ENCODE measurements around the gene RHOH.
"Not testable (repeated sequence)": the region's sequence is repeated elsewhere in the genome, so short reads cannot be mapped to it uniquely, and the experiment has no call there.

RHOH gene, protein sequence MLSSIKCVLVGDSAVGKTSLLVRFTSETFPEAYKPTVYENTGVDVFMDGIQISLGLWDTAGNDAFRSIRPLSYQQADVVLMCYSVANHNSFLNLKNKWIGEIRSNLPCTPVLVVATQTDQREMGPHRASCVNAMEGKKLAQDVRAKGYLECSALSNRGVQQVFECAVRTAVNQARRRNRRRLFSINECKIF

DNA sequence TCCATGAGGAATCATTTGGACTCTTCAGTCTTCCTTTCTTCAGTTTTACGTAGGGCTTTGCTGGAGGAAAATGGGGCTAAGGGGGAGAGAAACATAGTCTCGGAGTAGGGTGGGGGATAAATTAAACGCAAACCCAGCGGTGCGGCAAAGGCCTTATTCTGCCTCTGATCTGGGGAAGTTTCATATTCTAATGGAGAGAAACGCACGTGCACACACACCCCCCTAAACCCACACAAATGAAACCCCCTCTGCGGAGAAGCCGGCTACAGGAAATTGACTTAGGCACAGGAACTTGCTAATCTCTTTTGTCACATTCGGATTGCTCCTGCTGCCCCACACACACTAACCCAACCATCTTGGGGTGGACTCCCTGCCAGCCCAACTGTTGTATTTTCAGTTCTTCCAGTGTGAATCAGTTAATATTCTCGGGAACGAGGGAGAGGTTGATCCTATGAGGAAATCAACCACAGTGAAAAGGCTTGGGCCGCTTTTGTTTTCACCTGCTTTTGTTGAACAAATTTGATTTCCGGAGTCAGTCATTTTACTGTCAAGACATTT lies at the start of gene RHOH:
RHOH (plus strand) TSS at position 308 of the 558 bp plus-strand sequence. CDS start 46,356 bp downstream, outside the sequence.
- DNase-seq (ENCODE audit: low spot score), result no peak

DNA sequence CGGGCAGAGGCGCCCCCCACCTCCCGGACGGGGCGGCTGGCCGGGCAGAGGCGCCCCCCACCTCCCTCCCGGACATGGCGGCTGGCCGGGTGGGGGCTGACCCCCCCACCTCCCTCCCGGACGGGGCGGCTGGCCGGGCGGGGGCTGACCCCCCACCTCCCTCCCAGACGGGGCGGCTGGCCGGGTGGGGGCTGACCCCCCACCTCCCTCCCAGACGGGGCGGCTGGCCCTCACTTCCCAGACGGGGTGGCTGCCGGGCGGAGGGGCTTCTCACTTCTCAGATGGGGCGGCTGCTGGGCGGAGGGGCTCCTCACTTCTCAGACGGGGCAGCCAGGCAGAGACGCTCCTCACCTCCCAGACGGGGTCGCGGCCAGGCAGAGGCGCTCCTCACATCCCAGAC lies 49.3 kb upstream of the RHOH start:
- not testable (repeated sequence) for DNase-seq (ENCODE audit: low spot score)

DNA sequence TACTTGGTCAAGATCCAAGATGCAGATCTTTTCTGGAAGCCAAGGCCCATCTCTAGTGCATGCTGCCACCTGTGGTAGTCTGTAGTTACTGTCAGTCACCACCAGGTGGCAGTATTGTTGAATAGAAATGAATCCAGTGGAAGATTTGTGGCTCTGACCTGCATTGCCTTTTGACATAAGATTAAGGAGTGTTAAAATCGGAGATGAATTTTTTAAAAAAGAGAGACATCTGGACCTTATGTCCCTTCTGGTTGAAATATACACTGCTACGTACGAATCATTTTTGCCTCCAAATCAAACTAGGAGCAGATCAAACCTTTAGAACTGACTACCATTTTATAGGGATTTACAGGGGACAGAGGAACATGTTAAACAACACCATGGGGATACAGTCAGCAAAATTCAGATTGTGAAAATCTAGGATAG lies 46.9 kb upstream of the RHOH start:
- DNase-seq (ENCODE audit: low spot score), result peak; percentile 60

DNA sequence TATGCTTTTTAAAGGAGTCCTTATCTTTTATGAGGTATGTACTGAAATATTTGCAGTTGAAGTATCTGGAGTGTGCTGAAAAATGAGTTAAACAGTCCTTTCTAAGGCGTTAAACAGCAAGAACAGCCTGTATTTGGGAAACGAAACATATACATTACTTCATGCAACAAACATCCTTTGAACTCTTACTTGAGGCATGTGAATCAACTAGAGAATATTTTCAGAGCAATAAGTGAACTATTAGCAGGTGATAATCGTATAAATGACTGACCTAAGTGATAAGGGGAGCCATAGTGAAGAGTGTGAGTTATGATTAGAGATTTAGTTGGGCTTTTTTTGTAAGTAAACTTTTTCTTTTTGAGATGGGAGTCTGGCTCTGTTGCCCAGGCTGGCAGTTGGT lies 45.9 kb upstream of the RHOH start:
- DNase-seq (ENCODE audit: low spot score), result no peak

DNA sequence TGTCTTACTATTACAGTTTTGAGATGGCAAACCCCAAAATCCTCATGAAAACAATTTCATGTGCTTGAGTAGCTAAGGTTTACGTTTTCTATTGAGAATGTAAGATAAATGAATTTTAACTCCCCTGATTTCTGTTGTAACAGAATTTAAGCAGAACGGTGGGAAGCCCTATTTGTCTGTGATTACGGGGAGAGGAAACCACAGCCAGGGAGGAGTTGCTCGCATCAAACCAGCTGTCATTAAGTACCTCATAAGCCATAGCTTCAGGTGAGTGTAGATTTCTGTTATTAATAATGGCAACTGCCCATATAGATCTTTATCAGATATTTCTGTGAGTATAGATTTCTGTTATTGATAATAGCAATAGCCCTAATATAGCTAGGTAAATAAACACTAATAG lies 44.2 kb upstream of the RHOH start:
- DNase-seq (ENCODE audit: low spot score), result no peak

DNA sequence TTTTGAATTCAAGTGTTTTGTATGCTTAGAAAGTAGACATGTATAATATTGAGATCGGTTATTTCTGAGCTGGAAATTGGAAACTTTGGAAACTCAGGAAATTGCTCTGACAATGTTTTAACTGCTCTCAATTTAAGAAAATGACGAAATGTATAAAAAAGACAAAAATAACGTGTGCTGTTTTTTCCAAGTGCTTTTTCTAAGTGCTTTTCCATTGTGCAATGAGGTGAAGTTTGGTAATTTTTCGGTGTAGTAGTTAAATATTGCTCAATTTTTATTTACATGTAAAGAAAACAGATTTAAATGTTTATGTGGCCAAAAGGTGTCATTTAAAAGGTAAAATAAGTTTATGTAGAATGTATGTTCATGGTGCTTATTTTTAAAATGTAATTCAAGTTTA lies 39.4 kb upstream of the RHOH start:
- no peak for DNase-seq (ENCODE audit: low spot score)

DNA sequence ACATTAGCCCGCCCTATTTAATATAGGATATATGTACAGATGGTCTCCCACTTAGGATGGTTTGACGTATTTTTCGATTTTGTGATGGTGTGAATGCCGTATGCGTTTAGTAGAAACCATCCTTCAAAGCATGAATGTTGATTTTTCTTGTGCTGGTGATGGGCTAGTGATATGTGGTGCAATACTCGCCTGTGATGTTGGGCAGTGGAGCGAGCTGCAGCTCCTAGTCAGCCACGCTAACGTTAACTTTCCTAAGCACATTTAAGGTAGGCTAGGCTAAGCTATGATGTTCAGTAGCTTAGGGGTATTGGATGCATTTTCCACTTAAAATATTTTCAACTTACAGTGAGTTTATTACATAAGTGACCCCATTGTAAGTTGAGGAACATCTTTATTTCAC lies 36.6 kb upstream of the RHOH start:
- DNase-seq (ENCODE audit: low spot score), result no peak

DNA sequence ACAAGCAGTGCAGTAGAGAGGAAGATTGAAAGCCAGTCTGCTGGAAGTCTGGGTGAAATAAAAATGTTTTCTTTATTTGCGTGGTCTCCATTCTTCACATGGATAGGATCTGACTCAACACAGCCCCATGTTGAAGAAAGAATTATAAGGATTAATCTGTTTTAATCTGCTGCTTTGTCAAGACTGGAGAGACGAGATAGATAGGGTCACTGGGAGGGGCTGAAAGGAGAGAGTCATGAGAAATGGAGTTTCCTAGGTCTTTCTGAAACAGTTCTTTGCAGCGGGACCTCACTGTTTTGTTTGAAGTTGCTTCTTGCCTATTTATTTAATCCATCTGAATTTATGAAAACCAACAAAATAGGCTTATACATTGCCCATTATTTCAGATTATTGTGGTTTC lies 32.4 kb upstream of the RHOH start:
- no peak for DNase-seq (ENCODE audit: low spot score)

DNA sequence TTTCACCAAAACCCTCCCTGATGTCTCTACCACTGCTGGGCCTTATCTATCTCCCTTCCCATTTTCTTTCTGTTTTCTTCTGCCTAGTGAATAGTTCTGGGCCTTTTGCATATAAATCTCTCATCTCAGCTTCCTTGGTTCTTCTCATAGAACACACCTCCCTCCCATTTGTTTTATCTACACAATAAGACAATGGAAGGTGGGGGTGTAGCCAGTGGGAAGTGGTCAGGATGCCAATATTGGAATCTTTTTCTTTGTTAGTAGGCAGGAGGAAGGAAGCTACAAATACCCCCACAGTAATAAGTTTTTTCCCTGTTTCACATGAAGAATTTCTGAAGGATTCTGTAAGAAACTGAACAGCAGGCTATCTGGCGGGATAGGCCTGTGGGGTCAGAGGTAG lies 30.9 kb upstream of the RHOH start:
- DNase-seq (ENCODE audit: low spot score), result no peak

DNA sequence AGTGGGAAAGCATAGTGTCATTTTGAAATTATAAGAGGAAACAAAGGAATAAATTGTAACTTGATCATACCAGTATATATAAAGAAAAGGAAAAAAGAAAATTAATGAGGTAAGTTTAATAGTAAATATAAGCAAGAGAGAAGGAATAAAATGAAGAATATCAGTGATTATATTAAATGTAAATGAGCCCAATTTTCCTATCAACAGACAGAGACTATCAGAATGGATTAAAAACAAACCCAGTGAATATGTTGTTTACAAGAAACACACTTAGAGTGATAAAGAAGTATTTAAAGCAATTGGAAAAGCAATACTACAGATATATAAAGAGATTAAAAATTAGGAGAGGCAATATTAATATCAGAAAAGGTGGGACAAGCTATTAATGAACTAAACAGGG lies 28.8 kb upstream of the RHOH start:
- DNase-seq (ENCODE audit: low spot score), result no peak

DNA sequence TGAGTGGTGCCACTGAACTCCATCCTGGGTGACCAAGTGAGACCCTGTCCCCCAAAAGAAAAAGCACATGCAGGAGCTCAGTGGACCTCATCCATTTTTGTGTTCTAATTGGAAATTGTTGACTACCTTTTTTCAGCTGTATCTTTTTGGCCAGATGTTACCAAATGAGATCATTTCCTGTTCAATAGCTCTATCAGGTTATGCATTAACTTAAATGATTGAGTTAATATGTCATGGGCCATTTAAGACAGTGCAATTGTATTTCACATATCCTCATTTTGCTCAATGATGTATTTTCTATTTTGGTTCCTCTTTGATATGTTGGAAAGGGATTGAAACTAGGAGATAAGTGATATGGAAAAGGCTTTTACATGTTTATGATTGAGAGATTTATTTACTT lies 26.2 kb upstream of the RHOH start:
- no peak for DNase-seq (ENCODE audit: low spot score)

DNA sequence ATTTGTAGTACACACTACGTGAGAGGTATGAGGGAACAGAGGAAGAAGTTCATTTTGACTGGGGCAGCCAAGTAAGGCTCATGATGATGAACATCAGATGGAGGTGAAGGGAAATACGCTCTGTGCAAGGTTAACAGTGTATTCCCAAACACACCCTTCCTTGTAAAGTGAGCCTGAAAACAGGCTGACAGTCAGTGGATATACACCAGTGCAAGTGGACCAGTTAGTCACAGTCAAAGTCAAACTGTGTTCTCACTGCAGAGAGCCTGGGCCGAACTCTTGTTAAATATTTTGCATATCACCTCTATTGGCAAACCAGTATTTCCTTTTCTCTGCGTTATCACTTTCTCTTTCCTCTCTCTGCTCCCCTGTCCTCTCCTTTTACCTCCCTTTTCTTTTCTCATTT lies 23.4 kb upstream of the RHOH start:
- DNase-seq (ENCODE audit: low spot score), result no peak

DNA sequence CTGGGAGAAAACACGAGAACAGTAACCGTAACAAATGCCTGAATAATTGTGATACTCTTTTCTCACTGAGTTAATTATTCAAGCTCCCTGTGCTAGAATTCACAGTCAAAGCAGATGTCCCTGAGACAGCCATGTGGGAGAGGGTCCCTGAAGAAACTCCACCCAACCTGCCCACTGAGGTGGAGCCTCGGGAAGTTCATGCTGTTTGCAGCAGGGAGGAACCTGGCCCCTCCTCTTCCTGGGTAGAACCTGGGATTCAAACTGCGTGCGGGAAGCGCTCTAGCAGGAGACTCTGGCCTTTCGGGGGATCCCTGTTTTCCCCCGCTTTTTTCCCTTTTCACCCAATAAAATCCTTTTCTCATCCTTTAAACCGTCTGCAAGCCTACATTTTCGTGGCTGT lies 20.2 kb upstream of the RHOH start:
- no peak for DNase-seq (ENCODE audit: low spot score)

DNA sequence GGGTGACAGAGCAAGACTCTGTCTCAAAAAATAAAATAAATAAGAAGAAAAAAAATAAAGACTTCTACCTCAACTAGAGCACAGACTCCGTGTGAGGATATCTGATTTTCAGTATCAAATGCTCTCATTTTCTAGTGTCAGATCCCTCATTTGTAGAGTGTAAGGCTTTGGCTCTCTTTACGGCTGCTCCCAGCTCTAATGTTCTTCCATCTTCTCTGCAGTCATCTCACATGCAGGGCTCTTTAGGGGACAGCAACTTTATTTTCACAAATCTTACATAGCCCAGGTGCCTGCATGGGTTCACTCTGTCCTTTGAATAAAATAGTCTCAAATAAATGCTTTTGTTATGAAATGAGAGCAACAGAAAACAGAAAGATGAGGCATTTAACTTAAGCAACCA lies 19.2 kb upstream of the RHOH start:
- no peak for DNase-seq (ENCODE audit: low spot score)

DNA sequence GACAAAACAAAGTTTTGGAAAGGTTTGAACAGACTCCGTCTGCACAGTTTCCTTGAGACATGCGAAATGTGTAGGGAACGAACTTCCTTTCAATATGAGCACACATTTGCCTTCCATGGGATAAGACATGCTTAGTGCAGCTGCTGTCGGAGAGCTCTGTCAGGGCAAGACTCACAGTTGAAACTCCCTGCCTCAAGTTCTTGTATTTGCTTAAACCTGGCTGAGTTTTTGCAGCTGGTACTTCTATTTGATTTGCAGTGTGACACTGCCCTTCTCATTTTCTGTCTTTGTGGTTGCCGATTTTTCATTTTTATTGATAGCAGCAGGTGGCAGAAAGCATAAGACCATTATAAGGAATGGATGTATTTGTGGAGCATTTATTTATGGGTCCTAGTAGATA lies 18.2 kb upstream of the RHOH start:
- DNase-seq (ENCODE audit: low spot score), result no peak

DNA sequence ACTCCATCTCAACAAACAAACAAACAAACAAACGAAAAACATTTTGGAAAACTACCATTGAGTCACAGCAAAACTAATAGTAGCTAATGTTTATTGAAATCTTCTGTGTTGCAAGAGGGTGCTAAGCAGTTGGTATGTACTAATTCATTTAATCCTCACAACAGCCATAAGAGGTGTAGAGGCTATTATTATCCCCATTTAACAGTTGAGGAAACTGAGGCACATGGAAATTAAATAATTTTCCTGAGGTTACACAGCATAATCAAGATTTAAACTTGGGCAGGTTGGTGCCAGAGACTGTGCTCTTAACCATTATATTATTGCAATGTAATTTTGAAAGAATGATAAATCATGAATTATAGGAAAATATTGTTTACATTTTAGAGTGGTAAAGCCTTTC lies 17.5 kb upstream of the RHOH start:
- no peak for DNase-seq (ENCODE audit: low spot score)

DNA sequence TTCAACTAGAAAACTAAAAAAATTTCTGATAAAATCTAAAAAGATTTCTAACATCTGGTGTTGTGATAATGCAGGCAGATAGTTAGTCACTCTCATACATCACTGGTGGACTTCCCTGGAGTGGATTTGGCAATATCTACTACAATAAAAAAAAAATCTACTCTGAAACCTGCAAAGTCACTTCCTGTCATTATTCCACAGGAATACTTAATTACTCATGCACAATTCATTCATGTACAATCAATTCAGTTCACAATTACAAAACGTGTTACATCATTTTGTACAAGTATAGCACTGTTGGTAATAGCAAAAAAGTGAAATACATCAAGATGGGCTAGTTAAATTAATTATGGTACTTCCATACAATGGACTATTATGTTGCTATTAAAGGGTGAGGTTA lies 16.5 kb upstream of the RHOH start:
- no peak for DNase-seq (ENCODE audit: low spot score)

DNA sequence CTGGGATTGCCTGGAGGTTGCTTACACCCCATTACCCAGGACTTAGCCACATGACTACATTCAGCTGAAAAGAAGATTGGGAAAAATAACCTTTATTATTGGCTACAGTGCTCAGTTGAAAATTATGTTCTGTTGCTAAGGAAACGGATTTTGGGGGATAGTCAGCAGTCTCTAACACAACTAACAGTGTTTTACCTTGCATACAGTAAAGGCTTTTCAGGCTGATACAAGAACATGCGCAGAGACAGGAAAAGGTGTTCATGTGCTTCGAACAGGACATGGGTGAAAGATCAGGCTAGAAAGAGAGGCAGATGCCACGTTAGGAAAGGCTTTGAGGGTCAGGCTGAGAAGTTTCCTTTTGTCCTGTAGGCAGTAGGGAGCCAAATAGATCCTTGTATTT lies 14.8 kb upstream of the RHOH start:
- DNase-seq (ENCODE audit: low spot score), result no peak

DNA sequence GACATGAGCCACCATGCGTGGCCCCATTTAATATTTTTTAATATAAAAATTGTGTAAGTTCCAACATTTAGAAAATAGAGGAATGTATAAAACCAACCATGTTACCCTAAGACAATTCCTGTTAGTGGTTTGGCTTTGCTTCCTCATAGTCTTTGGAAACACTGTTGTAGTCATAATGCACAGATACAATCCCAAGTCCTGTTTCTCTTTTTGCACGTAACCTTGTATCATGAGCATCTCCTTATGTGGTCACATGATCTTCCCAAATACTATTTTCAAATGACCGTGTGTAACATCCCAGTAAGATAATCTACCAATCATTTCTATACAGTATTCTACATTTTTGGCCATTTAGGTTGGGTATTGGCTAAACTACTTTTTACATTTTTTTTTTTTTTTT lies 13.9 kb upstream of the RHOH start:
- no peak for DNase-seq (ENCODE audit: low spot score)

DNA sequence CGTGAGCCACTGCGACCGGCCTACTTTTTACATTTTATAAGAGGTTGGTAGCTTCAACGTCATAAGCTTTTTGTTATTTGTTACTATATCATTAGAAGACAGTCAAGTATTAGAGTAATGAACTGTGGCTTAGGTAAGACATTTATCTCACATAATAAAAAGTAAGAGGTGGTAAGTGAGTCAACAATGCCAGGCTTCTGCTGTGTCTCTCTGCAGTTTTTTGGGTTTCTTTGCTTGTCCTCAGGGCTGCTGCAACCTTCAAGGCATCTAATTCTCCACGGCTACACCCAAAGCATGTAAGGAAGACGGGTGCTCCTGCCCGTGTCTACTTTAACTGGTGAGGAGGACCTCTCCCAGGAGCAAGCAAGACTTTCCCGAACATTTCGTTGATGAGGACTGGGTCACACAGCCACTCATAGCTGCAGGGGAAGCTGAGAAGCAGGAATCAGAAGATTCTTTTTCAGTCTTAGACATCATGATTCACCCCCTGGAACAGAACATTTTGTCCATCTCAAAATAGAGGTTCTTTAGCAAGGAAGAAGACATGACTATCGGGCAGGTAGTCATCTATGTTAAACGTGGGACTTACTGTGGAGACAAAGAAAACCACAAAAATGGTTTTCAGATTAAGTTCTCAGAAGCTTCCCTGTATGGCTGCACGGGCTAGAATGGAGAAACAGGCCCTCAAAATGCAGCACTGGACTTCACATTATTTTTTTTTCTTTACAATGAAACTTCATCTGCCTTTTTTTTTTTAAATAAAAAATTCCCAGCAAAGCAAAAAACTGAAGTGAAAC lies 13.0 kb upstream of the RHOH start:
- DNase-seq (ENCODE audit: low spot score), result no peak

DNA sequence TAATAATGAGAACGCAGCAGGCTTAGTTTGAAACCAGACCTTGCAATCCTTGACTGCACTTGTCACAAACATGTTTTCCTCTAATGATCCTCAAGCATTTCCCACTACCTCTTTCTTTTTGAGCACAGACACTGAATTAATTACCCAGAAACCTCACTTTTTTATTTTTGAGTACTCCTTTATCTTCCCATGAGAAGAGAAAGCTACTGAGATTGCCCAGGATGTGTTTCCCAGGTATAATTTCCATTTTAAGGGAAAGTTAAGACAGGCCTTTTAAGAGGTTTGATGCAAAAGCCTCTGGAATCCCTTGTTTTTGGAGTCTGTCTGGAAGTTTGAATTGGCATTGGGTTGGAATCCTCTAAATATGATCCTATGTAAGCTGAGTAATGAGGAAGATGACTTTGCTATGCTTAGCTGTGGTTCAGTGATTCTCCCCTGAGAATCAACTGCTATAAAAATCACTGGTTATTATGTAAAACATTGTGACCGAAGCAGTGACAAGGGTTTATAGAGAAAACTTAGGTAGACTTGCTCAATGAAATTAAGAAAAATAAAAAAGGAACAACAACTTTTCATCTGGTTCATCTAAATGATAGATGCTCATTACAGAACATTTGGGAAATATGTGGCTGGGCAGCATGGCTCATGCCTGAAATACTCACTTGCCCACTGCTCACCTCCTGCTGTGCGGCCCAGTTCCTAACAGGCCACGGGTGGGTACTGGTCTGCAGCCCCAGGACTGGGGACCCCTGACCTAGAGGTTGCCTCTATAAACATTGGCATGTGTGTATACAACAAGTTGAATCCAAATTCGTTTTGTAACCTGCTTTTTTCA lies 10.8 kb upstream of the RHOH start:
- DNase-seq (ENCODE audit: low spot score), result no peak

DNA sequence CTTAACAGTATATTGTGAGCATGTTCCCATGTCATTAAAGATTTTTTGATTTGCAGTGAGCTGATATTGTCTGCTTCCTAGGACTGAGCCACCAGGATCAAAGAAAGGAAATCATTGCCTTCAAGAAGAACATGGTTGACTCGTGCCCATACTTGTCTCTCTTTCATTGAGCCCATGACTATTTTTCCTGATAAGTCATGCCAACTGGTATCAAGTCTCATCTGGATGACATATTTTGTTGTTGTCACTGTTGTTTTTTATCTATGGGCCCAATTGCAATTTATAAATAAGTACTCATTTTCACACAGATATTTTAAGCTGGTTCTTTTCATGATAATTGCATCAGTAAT lies 10.2 kb upstream of the RHOH start:
- no peak for DNase-seq (ENCODE audit: low spot score)

DNA sequence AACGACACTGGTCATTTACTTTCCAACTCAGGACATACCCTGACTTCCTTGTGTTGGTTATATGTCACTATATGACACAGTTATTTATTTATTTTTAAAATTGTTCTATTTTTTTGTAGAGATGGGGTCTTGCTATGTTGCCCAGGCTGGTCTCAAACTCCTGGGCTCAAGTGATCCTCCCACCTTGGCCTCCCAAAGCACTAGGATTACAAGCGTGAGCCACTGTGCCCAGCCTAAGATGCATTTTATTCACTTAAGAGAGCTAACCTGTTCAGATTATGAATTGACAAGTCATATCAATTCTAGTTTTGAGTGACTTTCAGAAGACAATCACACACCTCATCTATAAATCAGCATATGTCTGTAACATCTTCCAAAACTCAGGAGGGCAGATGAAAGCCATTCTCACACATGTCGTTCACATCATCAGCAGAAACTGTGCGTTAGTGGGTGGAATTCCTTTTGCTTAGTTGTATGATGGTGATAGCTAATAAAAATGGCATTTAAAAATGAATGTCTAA lies 9.4 kb upstream of the RHOH start:
- DNase-seq (ENCODE audit: low spot score), result no peak
